T-helper 9 cell (primary cell): ENCODE measurements around the gene GALK1.
"Not testable (repeated sequence)": the region's sequence is repeated elsewhere in the genome, so short reads cannot be mapped to it uniquely, and the experiment has no call there.

Experiments used
- DNase-seq: peaks from one replicate; pipeline ENCODE4 v3.0.0-alpha.2; 2020

GALK1 gene

GRCh38 chr17:75763613-75764416 is 1.2 kb downstream of the GALK1 start:
- no peak for DNase-seq

- no peak for DNase-seq
These were observed 1.8 kb downstream of the GALK1 start for GRCh38 chr17:75763269-75763607.

DNA sequence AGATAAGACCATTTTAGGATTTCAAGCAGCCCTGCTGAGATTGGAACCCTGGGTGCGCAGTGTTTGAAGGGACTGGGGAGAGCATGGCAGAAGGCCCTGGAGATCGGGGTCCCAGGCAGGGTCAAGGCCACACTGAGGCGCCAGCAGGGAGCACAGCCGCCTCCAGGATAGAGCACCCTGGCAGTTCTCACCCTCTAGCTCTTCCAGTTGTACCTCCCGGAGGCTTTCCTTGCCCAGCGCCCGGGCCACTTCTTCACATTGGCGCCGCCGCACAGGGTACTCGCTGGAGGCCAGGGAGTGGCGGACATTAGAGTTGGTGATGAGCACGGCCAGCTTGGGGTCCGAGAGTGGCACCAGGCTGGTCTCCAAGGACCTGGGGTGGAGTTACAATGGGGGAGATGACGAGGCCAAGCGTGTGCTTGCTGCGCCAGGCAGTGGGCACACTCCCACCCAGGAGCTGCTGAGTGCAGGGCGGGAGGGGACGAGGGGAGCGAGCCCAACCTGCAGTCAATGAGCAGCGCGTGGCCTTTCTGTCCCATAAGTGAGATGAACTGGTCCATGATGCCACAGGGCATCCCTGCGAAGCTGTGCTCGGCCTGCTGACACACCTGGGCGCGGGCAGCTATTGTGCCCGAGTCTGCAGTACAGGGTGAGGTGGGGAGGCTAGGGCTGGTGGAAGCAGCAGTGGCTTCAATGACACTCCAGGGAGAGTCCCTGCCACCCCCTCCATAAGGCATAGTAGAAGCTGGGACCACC is 2.3 kb downstream of the GALK1 start:
- no peak for DNase-seq

GRCh38 chr17:75759978-75760640 is 4.9 kb downstream of the GALK1 start:
- not testable (repeated sequence) for DNase-seq

DNA sequence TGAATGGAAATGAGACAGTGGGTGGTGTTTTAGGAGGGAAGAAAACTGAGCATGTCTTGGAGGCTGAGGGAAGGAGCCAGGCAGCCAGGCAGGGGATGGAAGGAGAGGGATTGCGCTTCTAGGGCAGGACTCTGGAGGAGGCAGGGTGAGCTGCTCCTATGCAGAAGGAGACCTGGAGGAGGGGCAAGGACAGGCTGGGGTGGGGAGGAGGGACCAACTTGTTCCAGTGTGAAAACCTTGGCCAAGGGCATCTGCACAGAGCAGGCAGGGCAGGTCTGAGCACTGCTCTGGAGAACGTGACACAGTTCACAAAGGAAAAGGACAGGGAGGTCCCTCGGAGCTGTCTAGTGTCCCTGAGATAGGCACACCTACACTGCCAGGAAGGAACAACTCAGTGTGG is 5.5 kb downstream of the GALK1 start:
- DNase-seq = no peak

DNA sequence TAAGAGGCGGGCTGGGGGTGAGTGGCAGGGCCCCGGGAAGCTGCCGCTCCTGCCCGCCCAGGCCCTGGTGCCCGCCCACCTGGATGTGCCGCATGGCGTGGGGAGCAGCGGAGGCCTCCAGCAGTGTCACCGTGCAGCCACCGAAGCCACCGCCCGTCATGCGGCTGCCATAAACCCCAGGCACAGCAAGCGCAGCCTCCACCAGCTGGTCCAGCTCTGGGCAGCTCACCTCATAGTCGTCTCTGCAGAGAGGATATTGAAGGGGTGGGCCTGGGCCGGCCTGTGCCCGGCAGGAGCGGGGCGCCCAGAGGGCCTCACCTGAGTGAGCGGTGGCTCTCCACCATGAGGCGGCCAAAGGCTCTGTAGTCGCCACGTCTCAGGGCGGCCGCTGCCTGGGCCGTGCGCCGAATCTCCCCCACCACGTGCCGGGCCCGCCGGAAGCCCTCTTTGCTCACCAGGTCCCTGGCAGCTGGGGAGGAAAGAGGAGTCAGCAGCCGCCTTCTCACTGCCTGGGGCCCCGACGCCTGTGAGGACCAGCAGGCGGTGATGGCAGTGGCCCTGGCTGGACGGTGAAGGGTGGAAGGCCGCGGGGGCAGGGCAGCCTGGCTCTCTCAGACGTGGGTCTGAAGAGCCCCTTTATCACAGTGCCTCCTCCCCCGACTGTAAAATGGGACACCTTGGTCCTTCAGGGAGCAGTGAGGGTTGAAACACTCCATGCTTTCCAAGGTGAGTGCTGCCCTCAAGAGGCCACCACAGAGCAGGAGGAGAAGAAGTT is 6.7 kb downstream of the GALK1 start:
- no peak for DNase-seq

DNA sequence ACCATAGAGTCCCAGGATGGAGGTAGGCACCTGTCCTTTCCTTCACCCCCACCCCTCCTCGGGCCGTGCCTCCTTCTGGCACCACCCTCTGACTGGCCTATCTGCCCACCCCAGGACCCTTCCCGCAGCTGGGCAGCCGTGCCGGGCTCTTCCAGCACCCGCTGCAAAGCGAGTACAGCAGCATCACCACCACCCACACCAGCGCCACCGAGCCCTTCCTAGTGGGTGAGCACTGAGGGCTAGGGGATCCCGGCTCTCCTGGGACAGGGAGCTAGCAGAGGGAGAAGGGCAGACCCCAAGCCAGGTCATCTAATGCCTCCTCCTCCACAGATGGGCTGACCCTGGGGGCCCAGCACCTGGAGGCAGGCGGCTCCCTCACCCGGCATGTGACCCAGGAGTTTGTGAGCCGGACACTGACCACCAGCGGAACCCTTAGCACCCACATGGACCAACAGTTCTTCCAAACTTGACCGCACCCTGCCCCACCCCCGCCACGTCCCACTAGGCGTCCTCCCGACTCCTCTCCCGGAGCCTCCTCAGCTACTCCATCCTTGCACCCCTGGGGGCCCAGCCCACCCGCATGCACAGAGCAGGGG is 7.8 kb downstream of the GALK1 start:
- DNase-seq = no peak

DNA sequence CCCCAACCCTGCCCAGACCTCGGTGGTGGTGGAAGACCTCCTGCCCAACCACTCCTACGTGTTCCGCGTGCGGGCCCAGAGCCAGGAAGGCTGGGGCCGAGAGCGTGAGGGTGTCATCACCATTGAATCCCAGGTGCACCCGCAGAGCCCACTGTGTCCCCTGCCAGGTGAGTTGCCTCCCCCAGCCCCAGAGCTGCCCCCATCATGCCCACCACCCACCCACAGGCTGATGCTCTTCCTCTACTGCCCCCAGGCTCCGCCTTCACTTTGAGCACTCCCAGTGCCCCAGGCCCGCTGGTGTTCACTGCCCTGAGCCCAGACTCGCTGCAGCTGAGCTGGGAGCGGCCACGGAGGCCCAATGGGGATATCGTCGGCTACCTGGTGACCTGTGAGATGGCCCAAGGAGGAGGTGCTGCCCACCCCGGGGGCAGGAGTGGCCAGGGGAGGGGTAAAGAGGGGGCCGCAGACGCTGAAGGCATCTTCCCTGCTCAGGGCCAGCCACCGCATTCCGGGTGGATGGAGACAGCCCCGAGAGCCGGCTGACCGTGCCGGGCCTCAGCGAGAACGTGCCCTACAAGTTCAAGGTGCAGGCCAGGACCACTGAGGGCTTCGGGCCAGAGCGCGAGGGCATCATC is 8.4 kb downstream of the GALK1 start:
- no peak for DNase-seq

DNA sequence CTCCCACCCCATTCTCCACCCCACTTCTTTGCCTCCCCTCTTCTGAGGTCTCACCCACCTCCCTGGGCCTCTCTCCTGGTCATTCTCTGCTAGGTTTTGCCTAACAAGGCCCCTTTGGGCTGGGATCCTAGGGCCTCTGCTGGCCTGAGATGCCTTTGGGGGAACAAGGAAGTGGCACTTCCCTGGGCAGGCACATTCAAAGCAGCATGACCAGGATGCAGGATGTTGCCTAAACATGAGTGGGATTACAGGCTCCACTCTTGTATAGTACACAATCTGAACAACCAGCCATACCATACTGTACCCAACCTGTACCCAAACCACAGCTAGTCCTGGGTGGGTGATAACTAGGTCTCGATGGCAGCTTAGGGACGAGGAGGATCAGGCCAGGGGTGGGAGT is 9.0 kb downstream of the GALK1 start:
- DNase-seq = no peak

DNA sequence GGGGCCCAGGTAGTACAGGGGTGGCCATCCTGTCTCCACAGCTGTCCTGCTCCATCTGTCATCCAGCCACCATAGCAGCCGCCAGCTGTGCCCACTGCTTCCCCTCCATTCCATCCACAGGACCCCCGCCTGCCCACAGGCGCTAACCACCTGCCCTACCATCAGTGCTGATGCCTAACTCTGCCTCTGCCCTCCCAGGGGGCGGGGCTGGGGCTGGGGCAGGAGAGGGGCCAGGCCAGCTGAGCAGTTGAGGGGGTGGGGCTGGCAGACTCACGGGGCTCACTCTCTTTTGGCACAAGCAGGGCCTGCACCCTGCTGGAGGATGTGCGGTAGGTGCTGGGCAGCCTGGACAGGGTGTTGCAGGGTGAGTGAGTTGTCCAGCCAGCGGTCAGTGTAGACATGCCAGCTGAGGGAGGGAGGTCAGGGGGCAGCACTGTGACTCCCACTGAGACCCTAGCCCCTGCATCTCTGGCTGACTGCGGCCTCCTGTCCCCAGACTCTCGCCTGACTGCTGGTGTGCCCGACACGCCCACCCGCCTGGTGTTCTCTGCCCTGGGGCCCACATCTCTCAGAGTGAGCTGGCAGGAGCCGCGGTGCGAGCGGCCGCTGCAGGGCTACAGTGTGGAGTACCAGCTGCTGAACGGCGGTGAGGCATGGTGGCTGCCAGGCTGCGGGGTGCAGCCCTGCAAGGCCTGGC is 9.6 kb downstream of the GALK1 start:
- DNase-seq = no peak

DNA sequence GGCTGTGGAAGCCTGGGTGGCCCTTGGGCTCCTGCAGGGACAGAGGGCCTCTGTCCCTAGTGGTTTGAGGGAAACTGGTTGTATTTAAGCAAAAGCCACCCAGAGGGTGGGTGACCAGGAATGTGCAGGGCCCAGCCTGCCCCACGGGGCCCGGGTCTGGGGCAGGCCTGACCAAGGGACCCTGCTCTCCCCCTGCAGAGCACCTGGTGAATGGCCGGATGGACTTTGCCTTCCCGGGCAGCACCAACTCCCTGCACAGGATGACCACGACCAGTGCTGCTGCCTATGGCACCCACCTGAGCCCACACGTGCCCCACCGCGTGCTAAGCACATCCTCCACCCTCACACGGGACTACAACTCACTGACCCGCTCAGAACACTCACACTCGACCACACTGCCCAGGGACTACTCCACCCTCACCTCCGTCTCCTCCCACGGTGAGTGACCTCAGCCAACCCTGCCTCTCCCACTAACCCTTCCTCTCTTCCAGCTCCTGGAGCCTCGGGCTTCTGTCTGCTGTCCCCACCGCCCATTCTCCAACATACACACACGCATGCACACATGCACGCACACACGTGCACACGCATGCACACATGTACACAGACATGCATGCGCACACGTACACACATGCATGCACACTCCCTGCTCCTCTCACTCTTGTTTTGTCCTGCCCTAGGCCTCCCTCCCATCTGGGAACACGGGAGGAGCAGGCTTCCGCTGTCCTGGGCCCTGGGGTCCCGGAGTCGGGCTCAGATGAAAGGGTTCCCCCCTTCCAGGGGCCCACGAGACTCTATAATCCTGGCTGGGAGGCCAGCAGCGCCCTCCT is 10.4 kb downstream of the GALK1 start:
- DNase-seq = no peak

DNA sequence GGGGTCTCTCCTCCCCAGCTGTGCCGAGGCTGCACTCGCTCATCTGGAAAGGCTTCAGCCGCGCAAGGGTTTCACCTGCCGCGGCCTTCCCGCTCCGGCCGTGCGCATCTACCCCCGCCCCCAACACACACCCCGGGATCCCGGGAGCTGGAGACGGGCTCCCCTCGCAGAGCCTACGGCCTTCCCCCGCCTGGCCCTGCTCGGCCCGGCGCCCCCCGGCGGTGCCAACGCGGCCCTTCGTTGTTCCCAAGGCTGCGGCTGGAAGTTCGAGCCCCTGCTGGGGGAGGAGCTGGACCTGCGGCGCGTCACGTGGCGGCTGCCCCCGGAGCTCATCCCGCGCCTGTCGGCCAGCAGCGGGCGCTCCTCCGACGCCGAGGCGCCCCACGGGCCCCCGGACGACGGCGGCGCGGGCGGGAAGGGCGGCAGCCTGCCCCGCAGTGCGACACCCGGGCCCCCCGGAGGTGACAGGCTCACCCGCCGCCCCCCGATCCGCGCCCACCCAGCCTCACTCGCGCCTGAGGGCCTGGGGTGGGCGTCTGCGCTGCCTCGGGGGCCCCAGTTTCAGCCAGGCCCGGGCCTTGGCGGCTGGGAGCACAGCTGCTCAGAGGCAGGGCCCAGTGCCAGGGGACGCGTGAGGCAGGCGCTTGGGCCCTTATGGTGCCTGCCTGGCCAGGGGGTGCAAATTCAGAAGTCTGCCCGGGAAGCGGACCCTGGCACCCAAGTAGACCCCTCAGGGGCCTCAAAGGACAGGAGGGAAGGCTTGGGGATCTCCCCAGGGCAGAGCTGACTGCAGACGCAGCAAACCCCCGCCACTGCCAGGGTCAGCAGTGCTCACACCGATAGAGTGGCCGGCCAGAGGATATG is 11.2 kb downstream of the GALK1 start:
- peak; percentile 61 for DNase-seq

GRCh38 chr17:75752802-75753513 is 12.0 kb downstream of the GALK1 start:
- no peak for DNase-seq

DNA sequence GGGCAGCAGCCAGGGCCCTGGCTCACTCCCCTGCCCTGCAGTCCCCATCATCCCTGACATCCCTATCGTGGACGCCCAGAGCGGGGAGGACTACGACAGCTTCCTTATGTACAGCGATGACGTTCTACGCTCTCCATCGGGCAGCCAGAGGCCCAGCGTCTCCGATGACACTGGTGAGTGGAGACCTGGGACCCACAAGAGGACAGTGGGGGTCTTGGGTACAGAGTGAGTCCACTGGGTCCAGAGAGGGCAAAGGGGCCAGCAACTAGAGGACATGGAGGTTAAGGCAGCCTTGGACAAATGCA is 12.6 kb downstream of the GALK1 start:
- DNase-seq = no peak

DNA sequence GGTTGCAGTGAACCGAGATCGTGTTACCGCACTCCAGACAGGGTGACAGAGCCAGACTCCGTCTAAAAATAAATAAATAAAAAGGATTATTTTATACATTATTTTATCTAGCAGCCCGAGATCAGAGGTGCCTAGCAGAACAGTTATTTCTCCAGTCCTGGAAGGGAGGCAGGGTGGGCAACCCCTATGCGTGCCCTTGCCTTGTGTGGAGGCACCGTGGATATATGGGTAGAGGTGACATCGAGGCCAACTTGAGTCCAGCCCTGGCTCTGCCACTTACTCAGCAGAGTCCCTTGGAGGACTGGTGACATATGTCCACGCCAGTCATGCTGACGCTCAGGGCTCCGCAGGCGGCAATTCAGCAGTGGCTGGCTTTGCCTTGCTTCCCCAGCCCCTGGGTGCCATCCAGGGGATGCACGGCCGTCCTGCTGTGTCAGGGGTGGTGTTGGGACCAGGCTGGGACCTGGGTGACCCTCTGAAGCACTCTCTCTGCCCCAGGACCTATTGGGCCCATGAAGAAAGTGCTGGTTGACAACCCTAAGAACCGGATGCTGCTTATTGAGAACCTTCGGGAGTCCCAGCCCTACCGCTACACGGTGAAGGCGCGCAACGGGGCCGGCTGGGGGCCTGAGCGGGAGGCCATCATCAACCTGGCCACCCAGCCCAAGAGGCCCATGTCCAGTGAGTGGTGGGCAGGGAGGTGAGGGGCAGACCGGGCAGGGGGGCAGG is 13.2 kb downstream of the GALK1 start:
- DNase-seq = no peak

DNA sequence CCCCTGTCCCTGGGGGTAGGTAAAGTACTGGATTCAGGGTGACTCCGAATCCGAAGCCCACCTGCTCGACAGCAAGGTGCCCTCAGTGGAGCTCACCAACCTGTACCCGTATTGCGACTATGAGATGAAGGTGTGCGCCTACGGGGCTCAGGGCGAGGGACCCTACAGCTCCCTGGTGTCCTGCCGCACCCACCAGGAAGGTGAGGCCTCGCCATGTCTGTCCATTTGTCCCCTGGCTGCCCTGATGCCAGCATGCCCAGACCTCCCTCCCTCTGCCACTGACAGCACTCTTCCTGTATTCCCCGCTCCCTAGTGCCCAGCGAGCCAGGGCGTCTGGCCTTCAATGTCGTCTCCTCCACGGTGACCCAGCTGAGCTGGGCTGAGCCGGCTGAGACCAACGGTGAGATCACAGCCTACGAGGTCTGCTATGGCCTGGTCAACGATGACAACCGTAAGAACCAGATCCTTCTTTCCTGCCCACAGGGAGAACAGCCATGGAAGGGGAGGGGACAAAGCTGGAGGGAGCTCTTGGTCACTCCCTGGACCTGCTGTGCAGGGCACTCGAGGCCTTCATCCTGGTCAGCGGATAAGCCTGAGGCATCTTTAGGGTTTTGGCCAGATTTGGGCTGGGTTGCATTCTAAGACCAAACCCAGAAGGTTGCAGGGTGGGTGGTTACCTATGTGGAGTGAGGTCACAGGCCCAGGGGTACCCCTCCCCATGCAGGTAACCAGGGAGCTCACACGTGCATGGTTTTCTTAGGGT is 14.2 kb downstream of the GALK1 start:
- DNase-seq = no peak

DNA sequence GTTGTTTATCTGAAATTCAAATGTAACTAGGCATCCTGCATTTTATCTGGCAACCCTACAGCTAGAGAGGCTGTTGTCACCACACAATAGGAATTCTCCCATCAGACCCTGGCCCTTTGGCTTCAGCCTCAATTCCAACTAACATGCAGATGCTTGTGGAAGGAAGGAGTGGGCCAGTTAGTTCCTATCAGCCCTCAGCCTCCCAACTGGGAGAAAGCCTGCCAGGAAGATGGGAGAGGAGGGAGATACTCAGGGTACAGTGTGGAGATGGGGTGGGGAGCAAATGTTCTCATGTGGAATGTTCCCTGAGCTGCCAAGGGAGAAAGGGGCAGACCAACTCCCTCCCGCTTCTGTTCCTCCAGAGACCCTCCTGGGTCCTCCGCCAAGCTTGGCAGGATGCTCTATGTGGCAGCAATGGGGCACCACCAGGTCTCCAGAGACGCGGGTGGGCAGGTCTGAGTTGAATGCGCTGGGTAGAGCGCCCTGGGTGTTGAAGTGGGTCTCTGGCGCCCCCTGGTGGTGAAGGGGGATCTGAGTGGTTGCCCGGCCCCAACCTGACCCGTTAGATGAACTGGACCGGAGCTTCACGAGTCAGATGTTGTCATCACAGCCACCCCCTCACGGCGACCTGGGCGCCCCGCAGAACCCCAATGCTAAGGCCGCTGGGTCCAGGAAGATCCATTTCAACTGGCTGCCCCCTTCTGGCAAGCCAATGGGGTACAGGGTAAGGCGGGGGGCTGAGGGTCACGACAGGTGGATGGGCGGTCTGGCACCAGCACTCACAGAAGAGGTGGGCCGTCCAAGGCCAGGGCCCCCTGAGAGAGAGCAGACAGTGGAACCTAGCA is 15.2 kb downstream of the GALK1 start:
- peak; percentile 94 for DNase-seq
